GM21526 (cell line): ENCODE measurements around the gene ZHX3.
"Not testable (repeated sequence)": the region's sequence is repeated elsewhere in the genome, so short reads cannot be mapped to it uniquely, and the experiment has no call there.

Experiments used
- ATAC-seq: cut with Tn5 transposase; IDR thresholded peaks from one replicate; pipeline ENCODE4 v1.9.1; 2021; ENCODE audit warnings: moderate library complexity; ENCODE audit not compliant: unreplicated experiment, low FRiP score

ZHX3 gene

DNA sequence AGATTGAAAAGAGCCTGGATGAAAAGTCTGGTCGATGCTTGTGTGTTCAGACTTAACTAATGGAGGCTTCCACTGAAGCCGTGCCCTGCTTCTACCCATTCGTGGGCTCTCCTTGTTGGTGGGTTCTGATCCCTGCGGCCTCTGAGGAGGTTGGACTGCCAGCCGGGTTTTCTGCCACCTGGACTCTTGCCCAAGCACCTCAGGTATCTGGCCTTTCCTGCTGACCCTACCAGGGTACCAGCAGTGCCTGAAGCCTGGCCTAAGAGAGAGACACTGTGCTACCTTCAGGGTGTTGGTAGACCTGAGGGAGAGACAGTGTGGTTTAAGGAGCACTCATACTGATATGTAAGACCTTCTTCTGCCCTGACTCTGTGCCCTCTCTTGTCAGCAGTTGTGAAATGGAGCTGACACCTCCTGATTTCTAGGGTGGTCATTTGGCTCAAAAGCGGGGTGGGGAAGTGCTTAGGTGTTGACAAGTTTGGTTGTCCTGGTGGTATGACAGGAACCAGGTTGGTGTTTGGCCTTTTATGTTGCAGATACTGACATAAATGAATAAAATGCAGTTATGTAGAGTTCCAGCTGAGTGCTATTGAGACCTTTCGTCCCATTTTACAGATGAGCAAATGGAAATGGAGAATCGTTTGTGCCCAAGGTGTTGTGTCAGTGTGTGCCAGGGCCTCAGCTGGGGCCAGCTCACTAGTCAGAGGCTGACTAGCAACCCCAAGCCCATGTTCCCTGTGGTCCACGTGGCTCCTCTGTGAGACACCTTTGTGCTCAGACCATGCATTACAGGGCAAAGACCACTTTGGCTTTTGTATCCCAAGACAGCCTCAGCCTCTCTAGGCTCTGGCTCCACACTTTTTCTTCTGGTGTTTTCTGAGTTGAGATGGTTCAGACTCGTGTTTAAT is 177.1 kb downstream of the ZHX3 start:
- no peak for ATAC-seq

DNA sequence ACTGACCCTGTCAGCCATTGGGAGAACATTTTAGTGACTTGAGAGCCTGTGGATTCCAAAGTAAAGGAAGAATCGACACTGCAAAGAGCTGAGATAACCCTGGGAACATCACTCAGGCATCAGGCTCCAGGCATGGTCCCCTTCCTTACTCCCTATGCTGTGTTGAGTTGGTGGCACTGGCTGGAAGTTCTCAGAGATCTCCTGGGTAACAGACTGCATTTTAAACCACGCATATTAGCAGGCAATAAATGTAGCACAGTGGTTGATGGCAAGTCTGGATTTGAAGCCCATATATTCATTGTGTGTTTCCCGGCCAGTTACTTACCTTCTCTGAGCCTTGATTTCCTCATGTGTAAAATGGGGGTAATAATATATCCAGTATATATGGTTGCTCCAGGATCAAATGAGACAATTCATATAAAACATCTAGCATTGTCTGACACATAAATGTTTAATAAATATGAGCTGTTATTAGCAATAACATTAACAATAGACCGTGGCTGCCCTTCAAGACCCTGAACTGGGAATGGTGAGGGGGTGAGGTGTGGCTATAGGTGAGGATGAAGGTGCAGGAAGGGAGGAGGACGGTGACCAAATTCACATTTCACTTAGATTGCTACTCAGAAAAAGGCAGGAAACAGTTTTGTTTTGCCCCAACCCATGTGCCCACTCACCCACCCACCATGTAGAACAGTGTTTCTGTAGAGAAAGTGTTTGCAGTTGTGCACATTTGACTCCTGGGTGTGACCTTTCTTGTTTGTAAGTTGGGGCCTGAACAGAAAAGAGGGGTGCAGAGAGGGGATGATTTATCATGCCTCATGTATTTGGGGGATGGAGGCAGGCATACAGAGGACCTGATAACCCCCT is 178.1 kb downstream of the ZHX3 start:
- no peak for ATAC-seq

DNA sequence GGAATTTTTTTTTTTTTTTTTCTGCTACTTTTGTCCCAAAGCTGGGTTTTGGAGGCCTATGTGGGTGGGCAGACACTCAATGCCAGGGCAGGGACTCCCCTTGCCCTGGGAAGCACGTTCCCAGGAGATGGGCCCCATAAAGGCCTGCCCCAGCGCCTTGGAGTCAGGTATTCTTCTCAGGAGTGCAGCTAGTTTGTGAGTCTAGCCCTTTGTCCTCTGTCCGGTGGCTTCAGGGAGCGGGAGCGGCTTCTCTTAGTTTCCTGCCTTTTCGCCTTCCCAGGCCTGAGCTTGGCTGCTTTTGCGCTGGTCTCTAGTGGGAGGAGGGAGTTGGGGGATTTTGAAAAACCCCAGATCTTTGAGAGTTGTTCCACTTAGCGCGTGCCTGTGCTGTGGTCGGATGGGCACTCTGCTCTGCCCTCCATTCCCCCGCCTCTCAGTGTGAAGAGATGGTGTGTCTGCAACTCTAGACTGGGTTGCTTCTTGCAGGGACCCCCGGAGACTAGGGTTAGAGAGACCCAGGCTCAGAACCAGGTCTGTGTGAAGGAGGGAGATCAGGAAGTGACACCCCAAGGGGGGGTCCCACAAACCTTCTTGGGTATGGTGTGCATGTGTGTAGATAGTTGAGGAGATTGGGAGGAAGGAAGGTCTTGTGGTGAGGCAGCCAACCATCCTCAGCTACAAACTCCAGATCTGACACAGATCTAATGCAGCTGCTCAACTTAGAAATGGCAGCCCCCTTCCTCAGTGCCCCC is 178.9 kb downstream of the ZHX3 start:
- ATAC-seq, result no peak

DNA sequence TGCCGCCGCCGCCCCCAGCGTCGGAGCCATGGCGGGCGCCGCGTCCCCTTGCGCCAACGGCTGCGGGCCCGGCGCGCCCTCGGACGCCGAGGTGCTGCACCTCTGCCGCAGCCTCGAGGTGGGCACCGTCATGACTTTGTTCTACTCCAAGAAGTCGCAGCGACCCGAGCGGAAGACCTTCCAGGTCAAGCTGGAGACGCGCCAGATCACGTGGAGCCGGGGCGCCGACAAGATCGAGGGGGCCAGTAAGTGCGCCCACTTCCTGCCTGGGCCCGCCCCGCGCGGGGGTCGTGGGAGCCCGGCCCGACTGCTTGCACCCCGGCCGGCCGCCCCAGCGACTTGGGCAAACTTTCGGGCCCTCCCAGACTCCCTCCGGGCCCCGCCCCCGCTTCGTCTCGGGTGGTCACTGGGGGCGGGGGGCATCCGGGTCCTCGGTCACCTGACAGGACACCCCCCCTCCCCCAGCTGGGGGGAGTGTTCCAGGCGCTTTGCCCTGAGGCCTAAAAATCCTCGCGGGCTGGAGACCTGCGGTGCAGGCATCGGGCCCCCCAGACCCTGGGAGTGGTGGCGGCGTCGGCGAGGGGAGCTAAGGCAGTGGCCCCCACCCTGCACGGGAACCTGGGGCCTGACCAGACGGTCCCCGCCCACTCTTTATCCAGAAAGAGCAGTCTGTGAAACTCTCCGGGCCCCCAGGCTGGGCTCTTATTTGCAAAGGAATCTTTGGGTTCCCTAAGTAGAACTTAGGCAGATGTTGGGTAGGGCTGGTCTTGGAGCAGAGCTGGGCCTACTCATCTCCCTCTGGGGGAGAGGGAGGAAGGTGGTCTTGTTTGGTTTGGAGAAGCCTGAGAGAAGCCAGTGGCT is 179.7 kb downstream of the ZHX3 start:
- peak; percentile 10 for ATAC-seq

DNA sequence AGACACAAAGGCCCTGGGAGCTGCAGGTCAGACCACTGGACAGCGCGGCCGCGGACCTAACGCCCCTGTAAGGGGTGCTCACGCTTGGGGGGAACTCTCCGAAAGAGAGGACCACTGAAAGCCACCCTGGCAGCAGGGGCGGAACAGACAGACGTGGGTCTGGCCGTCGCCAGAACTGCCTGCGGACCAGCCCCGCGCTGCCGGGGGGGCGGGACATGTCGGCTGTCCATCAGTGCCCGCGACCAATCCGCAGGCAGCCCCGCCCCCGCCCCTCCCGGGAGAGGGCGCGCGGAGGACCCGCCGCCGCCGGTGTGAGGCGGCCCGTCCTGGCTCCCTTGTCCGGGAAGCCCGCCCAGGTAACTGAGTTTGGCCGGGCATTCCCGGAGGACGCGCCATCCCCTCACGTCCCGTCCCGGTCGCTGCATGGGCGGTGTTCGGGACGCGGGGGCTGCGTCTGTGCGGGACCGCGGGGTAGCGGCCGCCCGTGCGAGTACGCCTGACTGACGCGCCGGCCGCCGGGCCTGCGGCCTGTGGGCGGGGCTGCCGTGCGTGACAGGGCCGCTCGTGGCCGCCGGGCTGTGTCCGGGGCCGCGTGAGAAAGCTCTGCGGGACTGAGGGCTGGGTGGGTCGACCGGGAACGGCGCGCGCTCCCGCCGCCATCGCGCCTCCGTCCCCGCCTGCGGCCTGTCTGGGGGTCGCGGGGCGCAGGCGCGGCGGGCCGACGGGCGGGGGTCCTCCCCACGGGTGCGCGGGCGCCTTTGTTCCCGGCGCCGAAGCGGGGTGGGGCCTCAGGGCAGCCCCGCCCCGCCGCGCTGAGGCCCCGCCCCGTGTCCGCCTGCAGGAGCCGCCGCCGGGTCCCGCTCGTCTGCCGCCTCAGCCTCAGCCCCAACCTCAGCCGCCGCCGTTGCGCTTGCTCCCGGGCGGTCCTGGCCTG is 180.6 kb downstream of the ZHX3 start, which contains the start of gene PLCG1:
PLCG1 (plus strand) TSS at position 864 of the 934 bp plus-strand sequence. CDS start 99 bp downstream, outside the sequence.
- peak; percentile 45 for ATAC-seq

DNA sequence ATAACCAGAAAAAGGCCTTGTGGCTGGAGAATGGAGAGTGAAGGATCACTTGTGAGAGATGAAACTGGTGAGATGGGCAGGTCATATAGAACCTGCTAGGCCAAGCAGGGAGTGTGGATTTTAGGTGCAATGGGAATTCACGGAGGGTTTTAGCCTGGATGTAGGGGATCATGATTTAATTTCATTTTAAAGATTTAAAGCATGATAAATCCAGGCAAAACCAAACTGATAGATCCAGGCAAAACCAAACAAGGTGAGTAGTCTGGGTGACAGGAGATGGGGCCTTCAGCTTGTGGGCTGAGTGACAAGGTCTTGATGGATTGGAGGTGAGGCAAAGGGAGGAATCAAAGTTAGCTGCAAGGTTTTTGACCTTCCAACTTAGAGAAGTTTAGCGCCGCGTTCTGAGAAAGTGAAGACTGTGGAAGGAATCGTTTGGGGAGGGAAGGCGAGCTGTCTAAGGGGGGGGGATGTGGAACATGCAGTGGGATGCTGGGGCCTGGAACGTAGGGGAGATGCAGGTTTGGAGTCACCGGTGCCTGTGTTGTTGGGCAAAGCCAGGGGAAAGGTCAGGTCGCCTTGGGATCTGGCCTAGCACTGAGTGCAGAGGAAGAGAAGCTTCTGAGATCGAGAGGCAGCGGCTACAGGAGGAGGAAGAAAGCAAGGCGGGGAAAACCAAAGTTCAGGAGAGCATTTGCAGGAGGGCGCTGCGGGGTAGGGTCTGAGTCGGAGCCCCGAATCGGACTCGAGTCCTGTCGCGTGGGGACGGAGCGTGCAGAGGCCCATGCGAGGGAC is 181.4 kb downstream of the ZHX3 start:
- no peak for ATAC-seq

DNA sequence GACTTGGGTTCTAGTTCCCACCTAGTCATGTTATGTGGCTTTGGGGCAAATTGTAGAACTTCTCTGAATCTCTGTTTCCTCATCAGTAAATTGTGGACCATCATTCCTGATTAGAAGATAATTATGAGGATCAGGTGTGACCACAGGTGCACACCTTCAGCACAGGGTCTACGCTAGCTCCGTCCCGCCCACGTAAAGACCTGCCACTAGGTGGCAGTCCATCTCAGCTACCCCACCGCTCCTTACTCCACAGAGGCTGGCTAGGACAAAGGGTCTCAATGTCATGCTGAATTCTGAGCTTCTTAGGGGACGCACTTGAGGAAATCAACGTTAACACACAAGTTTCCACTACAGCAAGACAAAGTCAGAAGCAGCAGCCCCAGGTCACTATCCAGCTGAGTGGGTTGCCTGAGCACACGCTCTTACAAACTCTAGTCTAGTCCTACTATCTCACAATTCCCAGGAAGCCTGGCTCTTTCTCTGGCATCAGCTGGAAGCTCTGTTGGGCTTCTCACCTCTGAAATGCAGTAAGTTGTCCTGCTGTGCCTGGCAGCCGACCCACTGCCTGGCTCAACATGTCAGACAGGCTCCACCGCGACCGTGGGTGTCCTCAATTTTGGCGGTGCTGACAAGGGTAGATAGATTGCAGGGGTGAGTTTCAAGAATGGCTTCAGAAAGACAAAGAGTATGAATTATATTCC is 182.2 kb downstream of the ZHX3 start:
- no peak for ATAC-seq

DNA sequence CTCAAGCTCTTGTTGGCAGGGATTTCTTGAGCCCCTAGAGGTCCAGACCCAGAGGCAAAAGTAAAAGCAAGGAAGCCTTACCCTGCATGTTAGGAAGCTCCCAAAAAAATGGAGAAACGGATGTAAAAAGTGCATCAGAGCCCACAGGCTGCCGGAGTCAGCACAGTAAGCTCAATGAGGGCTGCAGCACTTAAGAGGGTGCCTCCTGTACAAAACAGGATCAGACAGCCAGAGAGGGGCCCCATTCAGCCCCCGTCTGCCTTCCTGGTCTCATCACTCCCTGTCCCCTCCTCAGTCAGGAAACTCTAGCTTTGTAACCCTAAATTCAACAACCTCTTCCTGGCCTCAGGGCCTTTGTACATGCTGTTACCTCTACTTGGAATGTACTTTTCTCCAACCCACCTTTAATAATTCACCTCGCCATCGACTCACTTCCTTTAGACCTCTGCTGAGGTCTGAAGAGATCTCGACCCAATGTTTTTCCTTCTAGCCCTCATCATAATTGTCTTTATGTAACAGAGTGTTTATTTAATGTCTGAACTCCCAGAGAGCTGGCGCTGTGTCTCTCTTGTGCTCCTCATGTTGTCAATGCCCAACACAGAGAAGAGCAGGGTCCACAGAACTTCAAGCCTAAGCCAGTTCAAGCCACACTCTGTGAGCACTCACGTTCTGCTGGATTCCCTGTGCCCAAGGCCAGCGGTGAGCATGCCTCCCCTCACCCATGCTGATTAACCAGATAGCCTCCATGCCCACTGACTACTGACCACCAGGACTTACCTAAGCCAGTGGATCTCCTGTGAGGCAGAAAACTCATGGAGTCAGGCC is 183.0 kb downstream of the ZHX3 start:
- ATAC-seq, result no peak

DNA sequence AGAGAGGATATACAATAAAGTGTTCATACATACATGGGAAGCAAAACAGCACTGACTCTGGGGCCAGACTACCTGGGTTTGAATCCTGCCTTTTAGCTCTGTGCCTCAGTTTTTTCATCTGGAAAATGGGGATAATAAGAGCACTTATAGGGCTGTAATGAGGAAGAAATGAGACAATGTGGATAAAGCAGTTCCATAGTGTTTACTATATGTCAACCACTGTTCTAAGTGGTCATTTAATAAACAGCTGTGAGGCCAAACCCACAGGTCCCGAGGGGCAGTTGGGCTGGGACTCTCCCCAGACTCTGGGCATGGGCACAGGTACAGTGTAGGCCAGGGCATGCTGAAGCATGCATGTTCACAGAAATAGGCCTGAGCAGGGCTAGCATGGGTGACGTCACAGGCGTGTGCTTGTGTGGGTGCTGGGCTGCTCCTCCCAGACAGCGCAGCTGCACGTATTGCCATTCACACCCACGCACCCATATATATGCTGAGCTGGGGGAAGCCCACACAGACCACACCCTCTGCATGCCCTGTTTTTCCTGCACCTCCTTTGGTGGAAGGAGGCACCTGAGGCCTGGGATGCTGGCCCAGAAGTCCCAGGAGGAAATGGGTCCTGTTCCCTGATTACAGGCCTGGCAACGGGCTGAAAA is 183.7 kb downstream of the ZHX3 start:
- ATAC-seq, result peak; percentile 43

DNA sequence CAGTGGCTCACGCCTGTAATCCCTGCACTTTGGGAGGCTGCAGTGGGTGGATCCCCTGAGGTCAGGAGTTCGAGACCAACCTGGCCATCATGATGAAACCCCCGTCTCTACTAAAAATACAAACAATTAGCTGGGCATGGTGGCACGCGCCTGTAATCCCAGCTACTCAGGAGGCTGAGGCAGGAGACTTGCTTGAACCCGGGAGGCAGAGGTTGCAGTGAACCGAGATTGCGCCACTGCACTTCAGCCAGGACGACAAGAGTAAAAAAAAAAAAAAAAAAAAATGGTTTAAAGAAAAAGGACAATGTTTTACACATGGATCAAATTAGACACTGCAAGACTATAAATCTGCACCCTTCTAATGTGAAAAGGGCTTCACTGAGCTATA is 185.1 kb downstream of the ZHX3 start:
- not testable (repeated sequence) for ATAC-seq

DNA sequence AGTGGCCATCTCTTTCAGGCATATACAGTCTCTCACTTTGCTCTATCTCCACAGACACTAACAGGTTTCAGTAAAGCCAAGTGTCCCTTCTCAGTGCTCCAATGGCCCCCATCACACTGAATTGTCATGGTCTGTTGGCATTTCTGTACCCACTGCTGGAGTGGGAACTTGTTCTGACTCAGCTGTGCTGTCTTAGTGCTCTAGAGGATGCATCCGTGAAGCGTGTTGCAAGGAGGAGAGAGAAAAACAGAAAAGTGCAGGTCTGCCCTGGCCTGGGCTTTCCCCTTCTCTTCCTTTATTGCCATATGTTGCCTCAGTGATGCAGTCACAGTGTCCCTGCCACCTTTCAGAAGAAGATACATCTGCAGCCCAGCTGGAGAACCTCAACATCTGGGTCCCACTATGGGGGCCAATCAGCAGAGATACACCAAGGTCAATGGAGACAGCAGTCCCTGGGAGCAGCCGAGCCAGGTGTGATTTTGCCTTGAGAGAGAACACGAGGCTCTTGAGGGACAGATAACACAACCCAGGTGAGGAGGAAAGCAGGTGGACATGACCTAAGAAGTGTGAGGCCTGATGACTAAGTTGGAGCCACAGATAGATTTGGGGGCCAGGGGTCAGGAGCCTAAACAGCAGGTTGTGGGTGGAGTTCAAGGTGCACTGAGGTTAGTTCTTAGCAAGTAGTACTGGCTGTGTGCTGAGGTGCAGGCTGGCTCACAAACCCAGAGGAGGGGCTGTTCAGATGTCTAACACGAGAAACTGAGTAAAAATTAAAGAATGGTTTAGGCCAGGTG is 185.7 kb downstream of the ZHX3 start:
- ATAC-seq, result no peak
